Activated gamma-delta T cell (primary cell): ENCODE measurements around the gene GIMAP2.
"Not testable (repeated sequence)": the region's sequence is repeated elsewhere in the genome, so short reads cannot be mapped to it uniquely, and the experiment has no call there.

ENCODE experiments used
- DNase-seq: peaks from one replicate; lab custom pipeline; 2025; lab: John Stamatoyannopoulos, UW
- total RNA-seq, 2 donors: gene quantifications; one replicate each; lab custom pipeline; 2026; lab: John Stamatoyannopoulos, UW

GIMAP2 gene
- 113 to 116 reads per million in 2 donors for total RNA-seq

- DNase-seq: no peak
These were observed at the start of gene GIMAP2 for GRCh38 chr7:150685219-150686029. TSS of gene GIMAP2 (plus strand) at chr7:150685706. CDS start at chr7:150687060, 1,354 bp downstream.

GRCh38 chr7:150641854-150642253 is 43.7 kb upstream of the GIMAP2 start:
- no peak for DNase-seq

- no peak for DNase-seq
These were observed 42.6 kb upstream of the GIMAP2 start for GRCh38 chr7:150642926-150643325.

DNA sequence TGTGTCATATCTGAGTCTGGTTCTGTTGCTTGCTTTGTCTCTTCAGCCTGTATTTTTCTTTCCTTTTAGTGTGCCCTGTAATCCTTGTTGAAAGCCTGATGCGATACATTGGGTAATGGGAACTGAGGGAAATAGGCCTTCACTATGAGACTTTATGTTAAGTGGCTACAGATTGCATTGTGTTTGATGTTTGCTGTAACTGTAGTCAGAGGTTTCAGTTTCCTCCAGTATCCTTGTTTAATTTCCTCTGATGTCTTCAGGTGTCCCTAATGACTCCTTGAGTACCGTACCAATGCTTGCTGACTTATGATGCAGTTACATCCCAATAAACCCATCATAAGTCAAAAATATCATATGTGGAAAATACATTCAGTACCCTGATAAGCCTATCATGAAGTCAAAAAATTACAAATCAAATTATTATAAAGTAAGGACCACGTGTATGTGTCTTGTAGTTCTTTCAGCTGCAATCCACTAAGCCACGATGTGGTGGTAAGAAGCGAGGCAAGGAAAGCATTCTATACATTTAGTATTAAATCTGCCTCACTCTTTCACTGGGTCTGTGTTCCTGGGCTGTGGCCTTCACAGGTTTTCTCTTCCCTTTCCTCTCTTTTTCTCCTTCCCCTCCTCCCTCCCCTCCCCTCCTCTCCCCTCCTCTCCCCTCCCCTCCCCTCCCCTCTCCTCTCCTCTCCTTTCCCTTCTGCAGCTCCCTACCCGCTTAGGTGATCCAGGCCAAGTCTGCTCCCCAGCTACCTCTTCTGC is 40.1 kb upstream of the GIMAP2 start:
- DNase-seq: no peak

DNA sequence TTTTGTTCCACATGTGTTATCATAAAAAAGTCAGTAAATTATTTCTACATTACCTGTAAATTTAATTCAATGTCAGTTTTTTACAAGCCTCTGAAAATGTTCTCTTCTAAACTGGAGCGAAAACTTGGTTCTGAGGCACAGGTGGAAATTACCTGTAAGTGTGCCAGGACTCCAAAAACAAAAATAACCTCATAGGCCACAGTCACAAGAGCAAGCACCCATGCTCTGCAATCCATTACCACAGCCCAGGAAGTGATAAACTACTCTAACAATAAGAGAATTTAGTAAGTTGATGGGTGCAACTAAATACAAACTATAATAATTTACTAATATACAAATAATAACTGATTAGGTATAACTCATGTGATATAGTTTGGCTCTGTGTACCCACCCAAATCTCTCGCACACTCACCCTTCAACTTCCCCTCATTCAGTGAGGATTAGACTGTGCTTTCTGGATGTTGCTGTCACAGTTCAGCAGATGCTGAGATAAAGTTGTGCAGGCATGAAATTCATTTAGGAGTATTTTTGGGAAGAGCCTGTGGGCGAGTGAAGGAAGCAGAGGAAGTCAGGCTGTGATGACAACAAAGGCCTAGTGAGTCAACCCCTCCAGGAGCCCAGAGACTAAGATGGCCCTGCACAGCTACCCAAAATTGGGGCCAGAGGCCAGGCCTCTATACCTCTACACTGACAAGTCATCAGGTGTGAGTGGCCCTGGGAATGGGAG is 37.0 kb upstream of the GIMAP2 start:
- DNase-seq: no peak

- no peak for DNase-seq
These were observed 36.5 kb upstream of the GIMAP2 start for GRCh38 chr7:150649080-150649385.

- DNase-seq: no peak
These were observed 30.8 kb upstream of the GIMAP2 start for GRCh38 chr7:150654692-150655091.

DNA sequence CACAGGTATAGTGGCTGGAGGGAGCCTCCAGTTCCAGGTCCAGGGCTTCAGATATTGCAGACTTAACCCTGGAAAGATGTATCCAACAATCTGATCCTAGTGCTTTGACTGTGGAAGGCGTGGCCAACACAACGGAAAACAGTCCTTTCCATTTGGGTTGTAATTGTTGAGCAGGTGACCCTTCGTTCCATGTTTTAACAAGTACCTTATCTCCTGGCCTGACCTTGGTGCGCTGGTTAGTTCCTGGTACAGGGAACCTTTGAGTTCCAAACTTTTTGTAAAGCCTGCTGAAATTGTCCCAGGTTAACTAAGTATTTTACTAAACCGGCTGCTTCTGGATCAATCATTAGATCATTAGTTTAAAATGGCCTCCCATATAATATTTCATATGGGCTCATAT is 29.5 kb upstream of the GIMAP2 start:
- DNase-seq: no peak

DNA sequence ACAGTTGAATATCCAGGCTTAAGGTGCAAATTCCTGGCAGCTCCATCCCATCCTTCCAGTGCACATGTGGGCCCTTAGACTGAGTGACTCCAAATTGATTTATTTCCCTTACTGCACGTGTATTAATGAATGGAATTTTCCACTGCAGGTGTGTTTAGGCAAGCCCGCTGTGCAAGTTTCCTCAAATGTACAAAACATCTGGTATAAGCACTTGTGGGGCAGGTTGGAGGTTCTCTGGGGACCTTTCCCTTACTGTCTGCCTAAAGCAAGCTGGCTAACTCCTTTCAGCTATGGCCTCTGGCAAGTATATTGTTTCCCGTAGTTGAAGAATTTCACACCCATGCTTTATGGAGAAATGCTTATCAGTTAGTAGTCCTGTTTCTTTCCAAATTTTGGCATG is 28.0 kb upstream of the GIMAP2 start:
- DNase-seq: no peak

DNA sequence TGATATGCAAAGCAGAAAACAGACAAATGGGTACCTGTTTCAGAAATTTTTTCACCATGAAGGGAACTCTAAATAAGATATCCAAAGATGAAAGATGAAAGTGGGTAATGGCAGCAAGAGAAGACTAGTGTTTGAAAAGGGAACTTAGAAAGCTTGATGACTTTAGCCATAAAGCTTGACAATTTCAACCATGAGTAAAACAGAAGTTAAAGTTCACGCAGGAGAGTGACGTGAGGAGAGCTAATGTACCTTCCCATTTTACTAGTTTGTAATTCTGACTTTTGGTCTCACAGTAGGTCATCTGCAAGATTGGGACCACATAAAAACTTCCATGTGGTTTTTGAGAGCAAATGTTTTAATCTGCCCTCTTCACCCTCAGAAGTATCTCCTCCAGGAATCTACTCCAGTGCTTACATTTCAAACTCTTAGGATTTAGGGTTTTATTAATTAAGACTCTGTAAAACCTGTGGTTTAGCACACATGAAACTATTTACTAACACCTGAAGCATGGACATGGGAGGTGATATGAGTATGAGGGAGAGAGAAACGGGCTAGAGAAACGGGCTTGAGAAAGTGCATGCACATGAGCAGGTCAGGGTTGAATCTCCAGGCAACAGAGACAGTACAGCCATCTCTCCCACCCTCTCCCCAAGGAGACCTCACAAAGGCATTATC is 24.4 kb upstream of the GIMAP2 start:
- DNase-seq: no peak

- DNase-seq: not testable (repeated sequence)
These were observed 22.7 kb upstream of the GIMAP2 start for GRCh38 chr7:150662821-150663220.

DNA sequence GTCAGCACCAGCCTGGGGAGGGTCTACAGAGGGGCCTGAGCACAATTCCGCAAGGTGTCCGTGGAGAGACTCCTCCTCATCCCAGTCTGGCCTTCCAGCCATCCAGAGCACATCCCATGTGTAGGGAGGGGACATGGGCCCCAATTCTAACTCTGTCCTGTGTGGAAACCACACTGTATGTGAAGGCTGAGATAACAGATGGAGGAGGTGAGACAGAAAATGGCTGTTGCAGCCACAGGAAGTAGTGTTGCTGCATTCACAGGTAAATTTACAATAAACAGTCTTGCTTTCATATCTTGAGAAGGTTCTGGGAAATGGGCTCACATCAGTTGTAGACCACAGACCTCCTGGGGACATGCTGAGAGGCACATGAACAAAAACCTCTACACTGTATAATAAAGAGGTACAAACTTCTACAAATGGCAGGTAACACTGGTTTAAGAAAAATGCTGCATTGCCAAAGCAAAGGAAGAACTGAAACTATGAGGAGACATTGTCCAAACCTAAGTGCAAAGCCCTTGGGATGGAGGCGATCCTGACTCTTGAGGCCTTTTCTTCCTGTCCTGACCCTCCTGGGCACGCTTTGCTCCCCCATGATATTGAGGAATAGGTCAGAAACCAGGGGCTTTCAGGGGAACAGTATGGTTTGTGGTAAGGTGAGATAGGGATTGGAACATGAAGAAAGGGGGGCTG is 21.6 kb upstream of the GIMAP2 start:
- DNase-seq: no peak

- DNase-seq: no peak
These were observed 20.3 kb upstream of the GIMAP2 start for GRCh38 chr7:150665089-150665748.

- DNase-seq: no peak
These were observed 19.6 kb upstream of the GIMAP2 start for GRCh38 chr7:150665896-150666295.

DNA sequence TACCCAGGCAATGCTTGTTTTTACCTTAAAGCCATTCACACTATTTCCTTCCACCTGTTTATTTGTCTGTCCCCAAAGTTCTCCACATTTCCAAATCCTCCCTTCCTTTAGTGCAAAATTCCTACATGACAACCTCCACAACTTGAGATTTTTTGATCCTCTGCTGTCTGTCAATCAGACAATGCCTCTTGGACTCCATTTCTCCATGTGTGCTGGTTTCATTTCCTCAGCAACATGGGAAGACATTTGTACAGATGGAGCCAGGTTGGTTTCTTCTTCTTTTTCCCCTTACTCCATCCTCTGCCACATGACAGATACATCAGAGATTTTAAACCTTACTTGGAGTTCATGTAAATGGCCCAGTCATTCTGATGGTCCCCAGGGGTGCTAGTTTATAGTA is 19.1 kb upstream of the GIMAP2 start:
- no peak for DNase-seq

GRCh38 chr7:150668472-150668911 is 17.0 kb upstream of the GIMAP2 start:
- no peak for DNase-seq

GRCh38 chr7:150668977-150669376 is 16.5 kb upstream of the GIMAP2 start:
- no peak for DNase-seq

GRCh38 chr7:150671798-150672585 is 13.5 kb upstream of the GIMAP2 start:
- not testable (repeated sequence) for DNase-seq

DNA sequence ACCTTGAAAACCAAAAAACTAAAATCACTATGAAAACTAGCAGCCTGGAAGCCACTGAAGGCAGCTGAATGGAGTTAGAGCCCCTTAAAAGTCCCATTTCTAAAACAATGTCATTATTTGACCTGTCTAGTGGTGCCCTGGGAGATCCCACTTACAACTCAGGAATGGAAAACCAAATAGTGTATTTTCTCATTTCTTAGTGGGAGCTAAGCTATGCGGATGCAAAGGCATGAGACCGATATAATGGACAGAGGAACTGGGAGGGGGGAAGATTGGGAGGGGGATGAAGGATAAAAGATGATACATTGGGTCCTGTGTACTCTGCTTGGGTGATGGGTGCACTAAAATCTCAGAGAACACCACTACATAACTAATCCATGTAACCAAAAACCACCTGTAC is 9.8 kb upstream of the GIMAP2 start:
- DNase-seq: no peak

- DNase-seq: not testable (repeated sequence)
These were observed 9.2 kb upstream of the GIMAP2 start for GRCh38 chr7:150676276-150676675.
